RWPE1 (cell line): ENCODE measurements around the gene AS3MT.

Experiments used
- CTCF ChIA-PET: fragments of 350-600 bp; sonication (Branson Sonifier 250); formaldehyde crosslinking; extraction: SDS; loops from one replicate; lab custom pipeline; 2021; lab: Yijun Ruan, JAX
- POLR2A ChIA-PET: fragments of 400-600 bp; formaldehyde crosslinking; extraction: SDS; loops from one replicate; lab custom pipeline; 2020; ENCODE audit warnings: antibody characterized with exemption; ENCODE audit not compliant: low non-redundant PET; lab: Yijun Ruan, JAX
- DNase-seq: peaks from one replicate; pipeline ENCODE4 v3.0.0; 2012; ENCODE audit warnings: low spot score
- H3K27ac ChIP-seq: fragments of 450-650 bp; 2 replicates; pipeline ENCODE4 v1.5.1; 2017
- CTCF ChIP-seq: fragments of 450-650 bp; conservative IDR thresholded peaks from 2 replicates; pipeline ENCODE4 v1.5.1; 2017; ENCODE audit warnings: low read depth, mild to moderate bottlenecking

The AS3MT gene

DNA sequence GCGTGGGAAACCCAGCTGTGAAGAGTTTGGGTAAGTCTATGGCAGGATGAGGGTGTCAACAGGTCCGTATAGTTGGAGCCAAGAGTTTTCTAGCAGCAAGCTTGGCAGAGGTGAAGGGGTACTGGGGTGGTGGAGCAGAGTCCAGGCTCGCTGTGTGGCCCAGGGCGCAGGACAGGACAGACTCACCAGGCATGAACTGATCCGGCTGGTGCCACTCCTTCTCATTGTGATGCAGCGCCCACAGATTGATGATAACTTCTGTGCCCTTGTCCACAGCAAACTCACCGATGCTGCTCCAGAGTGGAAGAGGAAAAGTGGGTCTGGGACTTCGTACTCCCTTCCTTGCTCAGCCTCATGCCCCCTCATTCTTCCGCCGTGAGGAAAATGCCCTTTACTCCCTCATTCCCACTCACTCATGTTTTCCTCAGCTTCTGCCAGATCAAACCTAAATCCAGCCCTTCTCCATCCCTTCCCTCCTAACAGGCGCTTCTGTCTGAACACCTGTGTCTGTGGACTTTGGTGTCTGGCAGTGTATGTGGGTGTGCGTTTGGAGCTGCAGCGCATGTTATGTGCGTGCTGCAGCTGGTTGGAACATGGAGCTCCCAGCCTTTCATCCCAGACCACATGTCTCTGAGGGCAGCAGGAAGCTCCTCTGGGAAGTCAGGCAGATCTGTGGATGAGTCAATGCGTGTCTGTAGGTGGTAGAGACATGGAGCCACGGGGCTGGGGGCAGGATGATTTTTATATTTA lies 37.8 kb upstream of the AS3MT start:
- no peak for TF ChIP-seq CTCF
- ChIA-PET CTCF (interaction anchor here (0.5 to 0.8 kb wide), 4 partner anchors 70 to 296 kb away, joined by 3 to 4 read pairs (median 4); partner anchors contain the start of genes ARL3 and SFXN2), POLR2A (no interaction called here)
- no peak for DNase-seq
- H3K27ac ChIP-seq, result no peak overlapping the region

GRCh38 chr10:102832248-102832647 lies 37.0 kb upstream of the AS3MT start:
- DNase-seq, result no peak
- CTCF ChIA-PET, result interaction anchor here (2.1 kb wide), 1 partner anchor 71 kb away, joined by 10 read pairs; no protein-coding TSS in a partner anchor
- POLR2A ChIA-PET, result no interaction called here
- no peak overlapping the region for H3K27ac ChIP-seq
- no peak for TF ChIP-seq CTCF

GRCh38 chr10:102832987-102833386 lies 36.3 kb upstream of the AS3MT start:
- POLR2A ChIA-PET, result no interaction called here
- CTCF ChIA-PET, result interaction anchor here (2.1 kb wide), 1 partner anchor 71 kb away, joined by 10 read pairs; no protein-coding TSS in a partner anchor
- no peak for TF ChIP-seq CTCF
- DNase-seq, result no peak
- H3K27ac ChIP-seq, result no peak overlapping the region

GRCh38 chr10:102834143-102834542 lies 35.1 kb upstream of the AS3MT start:
- TF ChIP-seq CTCF, result no peak
- no peak for DNase-seq
- no peak overlapping the region for H3K27ac ChIP-seq
- POLR2A ChIA-PET, result no interaction called here
- CTCF ChIA-PET, result interaction anchor here (0.5 to 2.1 kb wide), 4 partner anchors 10 to 77 kb away, joined by 3 to 10 read pairs (median 6); no protein-coding TSS in a partner anchor

- POLR2A ChIA-PET, result no interaction called here
- DNase-seq, result peak; percentile 84
Measured at GRCh38 chr10:102835007-102835482, 34.2 kb upstream of the AS3MT start.

More at GRCh38 chr10:102835007-102835482, 34.2 kb upstream of the AS3MT start:
- no peak overlapping the region for H3K27ac ChIP-seq
- peak; percentile 85 for TF ChIP-seq CTCF
- CTCF ChIA-PET, result interaction anchor here (0.5 to 3.4 kb wide), 13 partner anchors 11 to 227 kb away, joined by 3 to 43 read pairs (median 4); no protein-coding TSS in a partner anchor
